GM06990 (cell line): ENCODE results near the gene RAB40C.
A peak's percentile ranks its signal among the peaks of the same experiment; 100 is the strongest.

ENCODE experiments used
- DNase-seq: peaks from one replicate; pipeline ENCODE4 v3.0.0-alpha.2; 2011; ENCODE audit not compliant: insufficient read length; ENCODE audit errors: extremely low read depth
- H3K27me3 ChIP-seq: replicated peaks from 2 replicates; pipeline ENCODE4 v1.6.0; 2011; ENCODE audit warnings: low read length; ENCODE audit not compliant: control insufficient read depth, insufficient read depth
- H3K36me3 ChIP-seq: 2 replicates; pipeline ENCODE4 v1.5.1; 2011; ENCODE audit warnings: low read length; ENCODE audit not compliant: control insufficient read depth, insufficient read depth
- H3K4me3 ChIP-seq: replicated peaks from 2 replicates; pipeline ENCODE4 v1.5.1; 2011; ENCODE audit warnings: low read depth, mild to moderate bottlenecking, control low read depth, low read length
- CTCF ChIP-seq: IDR thresholded peaks from 2 replicates; pipeline ENCODE4 v1.5.1; 2011; ENCODE audit warnings: low read length, control low read depth, mild to moderate bottlenecking, inconsistent platforms; ENCODE audit not compliant: insufficient read depth, poor library complexity, severe bottlenecking

Gene RAB40C

GRCh38 chr16:566475-567372 is 23.1 kb upstream of the RAB40C start, which contains the start of gene NHLRC4:
NHLRC4 (plus strand) TSS chr16:567005; CDS start chr16:568048, 1,043 bp downstream.
- DNase-seq = peak; percentile 78
- Histone ChIP-seq H3K36me3 (no peaks in the 10 kb centered on the region), H3K27me3 (no peaks in the 10 kb centered on the region), H3K4me3 (peak within 1 kb of the TSS; percentile 37)
- no peak for TF ChIP-seq CTCF

GRCh38 chr16:567373-568256 is 22.3 kb upstream of the RAB40C start:
- Histone ChIP-seq H3K27me3 (no peaks in the 10 kb centered on the region), H3K36me3 (no peaks in the 10 kb centered on the region; the same call in 1 of the 2 replicates), H3K4me3 (no peak overlapping the region; the same call in 1 of the 2 replicates)
- no peak for DNase-seq
- no peak for TF ChIP-seq CTCF

- peak overlapping the region; percentile 86; the same call in 1 of the 2 replicates for H3K4me3 ChIP-seq
- H3K27me3 ChIP-seq = no peaks in the 10 kb centered on the region
- no peak for DNase-seq
- no peaks in the 10 kb centered on the region; the same call in 1 of the 2 replicates for H3K36me3 ChIP-seq
- no peak for TF ChIP-seq CTCF
These were observed 21.2 kb upstream of the RAB40C start for GRCh38 chr16:568401-569258.

GRCh38 chr16:569445-570254 is 20.2 kb upstream of the RAB40C start, which contains the start of gene PIGQ:
PIGQ (plus strand) TSS chr16:569968; CDS start chr16:574075, 4,107 bp downstream.
- no peak for TF ChIP-seq CTCF
- Histone ChIP-seq H3K27me3 (no peaks in the 10 kb centered on the region), H3K4me3 (peak within 1 kb of the TSS; percentile 86), H3K36me3 (peaks cover 4% of the 10 kb centered on the region)
- DNase-seq = peak; percentile 79
